IMR-90 (cell line): Measurements from ENCODE around the gene SCYL2.

ENCODE experiments used
- CEBPB ChIP-seq: IDR thresholded peaks from 2 replicates; pipeline ENCODE4 v1.6.1; 2012; ENCODE audit warnings: low read depth, low read length, improper control_type of control experiment
- MAFK ChIP-seq: IDR thresholded peaks from 2 replicates; pipeline ENCODE4 v1.6.1; 2012; ENCODE audit warnings: low read depth, low read length, improper control_type of control experiment
- MAZ ChIP-seq: IDR thresholded peaks from 2 replicates; pipeline ENCODE4 v1.6.1; 2012; ENCODE audit warnings: low read depth, mild to moderate bottlenecking, low read length, improper control_type of control experiment, moderate library complexity, borderline replicate concordance
- MXI1 ChIP-seq: IDR thresholded peaks from 2 replicates; pipeline ENCODE4 v1.6.1; 2012; ENCODE audit warnings: low read depth, mild to moderate bottlenecking, low read length, moderate library complexity, borderline replicate concordance
- POLR2A ChIP-seq: IDR thresholded peaks from 2 replicates; pipeline ENCODE4 v1.6.1; 2012; ENCODE audit warnings: mild to moderate bottlenecking, low read depth, low read length
- RAD21 ChIP-seq: IDR thresholded peaks from 2 replicates; pipeline ENCODE4 v1.6.1; 2012; ENCODE audit warnings: low read length, improper control_type of control experiment
- RCOR1 ChIP-seq: IDR thresholded peaks from 2 replicates; pipeline ENCODE4 v1.6.1; 2012; ENCODE audit warnings: mild to moderate bottlenecking, low read length, improper control_type of control experiment; ENCODE audit not compliant: insufficient replicate concordance
- RFX5 ChIP-seq: IDR thresholded peaks from 2 replicates; pipeline ENCODE4 v1.8.0; 2012; ENCODE audit warnings: low read depth, mild to moderate bottlenecking, low read length, moderate library complexity
- SMC3 ChIP-seq: fragments of 150-350 bp; IDR thresholded peaks from 2 replicates; pipeline ENCODE4 v1.6.1; 2016; ENCODE audit warnings: low read depth, mild to moderate bottlenecking, antibody characterized with exemption, low read length, moderate library complexity
- TF ChIP-seq, protein P1 (sequence below): conservative IDR thresholded peaks from 2 replicates; pipeline ENCODE4 v1.5.1; 2012; ENCODE audit warnings: mild to moderate bottlenecking, low read depth, low read length, improper control_type of control experiment
- TF ChIP-seq, protein P2 (sequence below): fragments of 150-350 bp; IDR thresholded peaks from 2 replicates; pipeline ENCODE4 v1.6.1; 2017; ENCODE audit warnings: mild to moderate bottlenecking, antibody characterized with exemption, low read length, low read depth

DNA sequence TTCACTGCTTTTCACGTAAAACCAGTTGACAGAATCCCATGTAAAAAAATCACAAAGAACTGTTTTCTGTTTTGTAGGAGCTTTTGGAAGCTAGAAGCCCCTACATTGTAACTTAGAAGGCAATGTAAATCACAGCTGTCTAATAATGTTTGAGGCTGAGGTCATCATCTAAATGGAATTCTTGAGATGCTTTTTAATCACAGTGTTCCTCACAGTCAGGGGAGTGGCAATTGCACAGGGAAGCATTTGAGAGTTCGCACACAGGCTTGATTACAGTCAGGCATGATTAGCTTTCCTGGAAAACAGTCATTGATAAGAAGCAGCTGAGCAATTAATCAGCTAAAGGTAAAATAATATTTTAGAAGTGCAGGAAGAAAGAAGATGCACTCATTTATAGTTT is 92.8 kb downstream of the SCYL2 start:
- TF ChIP-seq, protein P1, sequence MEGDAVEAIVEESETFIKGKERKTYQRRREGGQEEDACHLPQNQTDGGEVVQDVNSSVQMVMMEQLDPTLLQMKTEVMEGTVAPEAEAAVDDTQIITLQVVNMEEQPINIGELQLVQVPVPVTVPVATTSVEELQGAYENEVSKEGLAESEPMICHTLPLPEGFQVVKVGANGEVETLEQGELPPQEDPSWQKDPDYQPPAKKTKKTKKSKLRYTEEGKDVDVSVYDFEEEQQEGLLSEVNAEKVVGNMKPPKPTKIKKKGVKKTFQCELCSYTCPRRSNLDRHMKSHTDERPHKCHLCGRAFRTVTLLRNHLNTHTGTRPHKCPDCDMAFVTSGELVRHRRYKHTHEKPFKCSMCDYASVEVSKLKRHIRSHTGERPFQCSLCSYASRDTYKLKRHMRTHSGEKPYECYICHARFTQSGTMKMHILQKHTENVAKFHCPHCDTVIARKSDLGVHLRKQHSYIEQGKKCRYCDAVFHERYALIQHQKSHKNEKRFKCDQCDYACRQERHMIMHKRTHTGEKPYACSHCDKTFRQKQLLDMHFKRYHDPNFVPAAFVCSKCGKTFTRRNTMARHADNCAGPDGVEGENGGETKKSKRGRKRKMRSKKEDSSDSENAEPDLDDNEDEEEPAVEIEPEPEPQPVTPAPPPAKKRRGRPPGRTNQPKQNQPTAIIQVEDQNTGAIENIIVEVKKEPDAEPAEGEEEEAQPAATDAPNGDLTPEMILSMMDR: no peak
- no peak for TF ChIP-seq POLR2A
- TF ChIP-seq MXI1: no peak
- no peak for TF ChIP-seq RFX5
- no peak for TF ChIP-seq SMC3
- no peak for TF ChIP-seq MAFK
- TF ChIP-seq, protein P2, sequence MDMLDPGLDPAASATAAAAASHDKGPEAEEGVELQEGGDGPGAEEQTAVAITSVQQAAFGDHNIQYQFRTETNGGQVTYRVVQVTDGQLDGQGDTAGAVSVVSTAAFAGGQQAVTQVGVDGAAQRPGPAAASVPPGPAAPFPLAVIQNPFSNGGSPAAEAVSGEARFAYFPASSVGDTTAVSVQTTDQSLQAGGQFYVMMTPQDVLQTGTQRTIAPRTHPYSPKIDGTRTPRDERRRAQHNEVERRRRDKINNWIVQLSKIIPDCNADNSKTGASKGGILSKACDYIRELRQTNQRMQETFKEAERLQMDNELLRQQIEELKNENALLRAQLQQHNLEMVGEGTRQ: no peak
- no peak for TF ChIP-seq MAZ
- TF ChIP-seq CEBPB: no peak
- TF ChIP-seq RCOR1: no peak
- no peak for TF ChIP-seq RAD21
